Liver (tissue), 9 donors: ENCODE data around the gene TMEM167A. TPM values are rescaled to one million over a fixed set of nuclear protein-coding genes. Genes with fewer than 3 reads are reported as not detected.

ENCODE experiments used
- DNase-seq: peaks from one replicate; pipeline ENCODE4 v3.0.0-alpha.2; 2017; ENCODE audit warnings: low spot score
- H3K27ac ChIP-seq, 2 donors: one replicate each; pipeline ENCODE4 v1.7.0; 2013; ENCODE audit warnings: inconsistent platforms in 2 of 2, low read length in 2 of 2, control low read depth in 1 of 2, low read depth in 1 of 2, mild to moderate bottlenecking in 1 of 2
- H3K27me3 ChIP-seq, 4 donors: one replicate each; pipeline versions ENCODE4 v1.6.1 to v1.7.0; 2013; ENCODE audit warnings: low read length in 3 of 4, inconsistent platforms in 1 of 4, mild to moderate bottlenecking in 1 of 4, moderate library complexity in 1 of 4; ENCODE audit not compliant: control insufficient read depth in 4 of 4, insufficient read depth in 4 of 4
- H3K36me3 ChIP-seq, 4 donors: one replicate each; pipeline versions ENCODE4 v1.6.1 to v1.7.0; 2013; ENCODE audit warnings: low read length in 3 of 4, mild to moderate bottlenecking in 3 of 4, low read depth in 1 of 4, moderate library complexity in 1 of 4; ENCODE audit not compliant: control insufficient read depth in 4 of 4, insufficient read depth in 3 of 4
- H3K4me1 ChIP-seq, 4 donors: one replicate each; pipeline versions ENCODE4 v1.6.1 to v1.7.0; 2013; ENCODE audit warnings: low read length in 3 of 4, mild to moderate bottlenecking in 3 of 4, moderate library complexity in 1 of 4; ENCODE audit not compliant: control insufficient read depth in 4 of 4, insufficient read depth in 4 of 4
- H3K4me3 ChIP-seq, 3 donors: one replicate each; pipeline versions ENCODE4 v1.6.1 to v1.7.0; 2013; ENCODE audit warnings: low read length in 3 of 3, control low read depth in 1 of 3, low read depth in 1 of 3, mild to moderate bottlenecking in 1 of 3
- H3K9ac ChIP-seq, 2 donors: one replicate each; pipeline ENCODE4 v1.7.0; 2013; ENCODE audit warnings: low read length in 2 of 2, mild to moderate bottlenecking in 2 of 2, moderate library complexity in 2 of 2, control low read depth in 1 of 2, low read depth in 1 of 2
- H3K9me3 ChIP-seq, 4 donors: one replicate each; pipeline versions ENCODE4 v1.6.1 to v1.7.0; 2013; ENCODE audit warnings: low read length in 3 of 4; ENCODE audit not compliant: control insufficient read depth in 4 of 4
- EGR1 ChIP-seq, 2 donors: IDR thresholded peaks; 2 replicates each; pipeline ENCODE4 v1.6.1; 2016 to 2018; ENCODE audit warnings: antibody characterized with exemption in 2 of 2, low read depth in 2 of 2
- FOXA1 ChIP-seq: IDR thresholded peaks from 2 replicates; pipeline ENCODE4 v1.6.1; 2016; ENCODE audit warnings: antibody characterized with exemption
- FOXA2 ChIP-seq: IDR thresholded peaks from 2 replicates; pipeline ENCODE4 v1.6.1; 2016; ENCODE audit warnings: antibody characterized with exemption
- GABPA ChIP-seq, 2 donors: IDR thresholded peaks in 1 of 2; conservative IDR thresholded peaks in 1 of 2; 2 replicates each; pipeline ENCODE4 v1.6.1; 2016; ENCODE audit warnings: antibody characterized with exemption in 2 of 2, mild to moderate bottlenecking in 1 of 2, moderate library complexity in 1 of 2
- HNF4A ChIP-seq, 2 donors: conservative IDR thresholded peaks; 2 replicates each; pipeline ENCODE4 v1.6.1; 2016; ENCODE audit warnings: antibody characterized with exemption in 2 of 2, mild to moderate bottlenecking in 2 of 2
- HNF4G ChIP-seq: IDR thresholded peaks from 2 replicates; pipeline ENCODE4 v1.6.1; 2016; ENCODE audit warnings: antibody characterized with exemption
- NR2F2 ChIP-seq: IDR thresholded peaks from 2 replicates; pipeline ENCODE4 v1.6.1; 2016; ENCODE audit warnings: antibody characterized with exemption
- SP1 ChIP-seq: IDR thresholded peaks from 2 replicates; pipeline ENCODE4 v1.6.1; 2018; ENCODE audit warnings: antibody characterized with exemption, mild to moderate bottlenecking
- TAF1 ChIP-seq: conservative IDR thresholded peaks from 2 replicates; pipeline ENCODE4 v1.6.1; 2016; ENCODE audit warnings: antibody characterized with exemption, mild to moderate bottlenecking
- YY1 ChIP-seq: IDR thresholded peaks from 2 replicates; pipeline ENCODE4 v1.6.1; 2016; ENCODE audit warnings: antibody characterized with exemption, mild to moderate bottlenecking
- WGBS: extraction: QIAGEN DNeasy Blood & Tissue Kit; methylation state at CpG from one replicate; pipeline ENCODE4 v1.1.7; 2013; 5-methylcytosine and 5-hydroxymethylcytosine counted together
- polyA plus RNA-seq, 2 donors: library from polyadenylated mRNA; stranded (reverse) in 1 of 2; unstranded in 1 of 2; fragments of 200-250 nt in 1 of 2; fragments of >200 nt in 1 of 2; fragmentation: Nextera tagmentation in 1 of 2; extraction: Ambion mirVana in 1 of 2; gene quantifications; one replicate each; pipeline versions ENCODE4 v1.2.1 to v1.2.3, GENCODE V29; 2013 to 2015
- total RNA-seq, 2 donors: library from RNA; depleted of rRNA; stranded (reverse); fragments of >200 nt; gene quantifications; one replicate each; pipeline ENCODE4 v1.2.3, GENCODE V29; 2014
- TF ChIP-seq, protein P1 (sequence below): IDR thresholded peaks from 2 replicates; pipeline ENCODE4 v1.6.1; 2016; ENCODE audit warnings: antibody characterized with exemption
- TF ChIP-seq, protein P2 (sequence below): IDR thresholded peaks from 2 replicates; pipeline ENCODE4 v1.6.1; 2016; ENCODE audit warnings: antibody characterized with exemption, mild to moderate bottlenecking
- TF ChIP-seq, protein P3 (sequence below): fragments of 150-350 bp; IDR thresholded peaks from 2 replicates; pipeline ENCODE4 v1.5.1; 2017; ENCODE audit warnings: improper control_type of control experiment, low read depth, low read length; ENCODE audit not compliant: missing input control
- TF ChIP-seq, protein P4 (sequence below): IDR thresholded peaks from 2 replicates; pipeline ENCODE4 v1.6.1; 2016; ENCODE audit warnings: antibody characterized with exemption
- donor health status: healthy.
- donor health status: healthy.
- donor health status: healthy.
- donor health status: healthy.
- donor health status: healthy.

Gene TMEM167A
- total and polyA plus RNA-seq, 4 donors: 27.0 to 55.2 (median 37.1) TPM

DNA sequence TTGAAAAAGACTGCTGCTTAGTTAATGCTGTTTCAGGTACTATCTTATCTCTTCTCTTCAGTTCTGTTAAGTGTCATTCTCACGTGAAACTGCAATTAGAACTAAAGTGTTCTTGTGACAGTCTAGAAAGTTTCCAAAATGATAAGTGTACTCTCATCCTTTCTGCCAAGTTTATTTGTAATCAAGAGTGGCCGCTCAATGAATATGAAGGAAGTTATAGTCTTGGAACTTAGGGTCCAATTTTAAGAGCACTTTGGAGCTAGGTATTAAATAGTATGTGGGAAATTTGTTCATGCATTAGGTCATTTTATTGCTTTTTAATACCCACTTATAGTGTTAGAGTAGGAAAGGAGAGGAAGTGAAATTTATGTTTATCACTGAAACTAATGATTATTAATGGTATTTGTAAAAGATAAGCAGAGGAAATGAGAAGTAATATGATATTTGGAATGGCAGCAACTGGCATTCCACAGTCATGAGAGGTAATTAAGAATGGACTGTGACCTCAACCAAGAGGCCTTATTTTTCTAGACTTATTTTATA lies 20.6 kb upstream of the TMEM167A start:
- TF ChIP-seq SP1: no peak
- TF ChIP-seq EGR1 (IDR thresholded peaks at IDR 0.05; ENCODE audit: low read depth in 2 of 2): no peak
- no peak for TF ChIP-seq HNF4A (conservative IDR thresholded peaks at IDR 0.05)
- TF ChIP-seq FOXA1: no peak
- TF ChIP-seq GABPA (IDR thresholded peaks at IDR 0.05 in 1 of 2, conservative IDR thresholded peaks at IDR 0.05 in 1 of 2): no peak
- TF ChIP-seq FOXA2: no peak
- no peak for TF ChIP-seq YY1
- TF ChIP-seq HNF4G: no peak
- TF ChIP-seq, protein P1, sequence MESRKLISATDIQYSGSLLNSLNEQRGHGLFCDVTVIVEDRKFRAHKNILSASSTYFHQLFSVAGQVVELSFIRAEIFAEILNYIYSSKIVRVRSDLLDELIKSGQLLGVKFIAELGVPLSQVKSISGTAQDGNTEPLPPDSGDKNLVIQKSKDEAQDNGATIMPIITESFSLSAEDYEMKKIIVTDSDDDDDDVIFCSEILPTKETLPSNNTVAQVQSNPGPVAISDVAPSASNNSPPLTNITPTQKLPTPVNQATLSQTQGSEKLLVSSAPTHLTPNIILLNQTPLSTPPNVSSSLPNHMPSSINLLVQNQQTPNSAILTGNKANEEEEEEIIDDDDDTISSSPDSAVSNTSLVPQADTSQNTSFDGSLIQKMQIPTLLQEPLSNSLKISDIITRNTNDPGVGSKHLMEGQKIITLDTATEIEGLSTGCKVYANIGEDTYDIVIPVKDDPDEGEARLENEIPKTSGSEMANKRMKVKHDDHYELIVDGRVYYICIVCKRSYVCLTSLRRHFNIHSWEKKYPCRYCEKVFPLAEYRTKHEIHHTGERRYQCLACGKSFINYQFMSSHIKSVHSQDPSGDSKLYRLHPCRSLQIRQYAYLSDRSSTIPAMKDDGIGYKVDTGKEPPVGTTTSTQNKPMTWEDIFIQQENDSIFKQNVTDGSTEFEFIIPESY: no peak
- TF ChIP-seq, protein P2, sequence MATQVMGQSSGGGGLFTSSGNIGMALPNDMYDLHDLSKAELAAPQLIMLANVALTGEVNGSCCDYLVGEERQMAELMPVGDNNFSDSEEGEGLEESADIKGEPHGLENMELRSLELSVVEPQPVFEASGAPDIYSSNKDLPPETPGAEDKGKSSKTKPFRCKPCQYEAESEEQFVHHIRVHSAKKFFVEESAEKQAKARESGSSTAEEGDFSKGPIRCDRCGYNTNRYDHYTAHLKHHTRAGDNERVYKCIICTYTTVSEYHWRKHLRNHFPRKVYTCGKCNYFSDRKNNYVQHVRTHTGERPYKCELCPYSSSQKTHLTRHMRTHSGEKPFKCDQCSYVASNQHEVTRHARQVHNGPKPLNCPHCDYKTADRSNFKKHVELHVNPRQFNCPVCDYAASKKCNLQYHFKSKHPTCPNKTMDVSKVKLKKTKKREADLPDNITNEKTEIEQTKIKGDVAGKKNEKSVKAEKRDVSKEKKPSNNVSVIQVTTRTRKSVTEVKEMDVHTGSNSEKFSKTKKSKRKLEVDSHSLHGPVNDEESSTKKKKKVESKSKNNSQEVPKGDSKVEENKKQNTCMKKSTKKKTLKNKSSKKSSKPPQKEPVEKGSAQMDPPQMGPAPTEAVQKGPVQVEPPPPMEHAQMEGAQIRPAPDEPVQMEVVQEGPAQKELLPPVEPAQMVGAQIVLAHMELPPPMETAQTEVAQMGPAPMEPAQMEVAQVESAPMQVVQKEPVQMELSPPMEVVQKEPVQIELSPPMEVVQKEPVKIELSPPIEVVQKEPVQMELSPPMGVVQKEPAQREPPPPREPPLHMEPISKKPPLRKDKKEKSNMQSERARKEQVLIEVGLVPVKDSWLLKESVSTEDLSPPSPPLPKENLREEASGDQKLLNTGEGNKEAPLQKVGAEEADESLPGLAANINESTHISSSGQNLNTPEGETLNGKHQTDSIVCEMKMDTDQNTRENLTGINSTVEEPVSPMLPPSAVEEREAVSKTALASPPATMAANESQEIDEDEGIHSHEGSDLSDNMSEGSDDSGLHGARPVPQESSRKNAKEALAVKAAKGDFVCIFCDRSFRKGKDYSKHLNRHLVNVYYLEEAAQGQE: no peak
- TF ChIP-seq, protein P3, sequence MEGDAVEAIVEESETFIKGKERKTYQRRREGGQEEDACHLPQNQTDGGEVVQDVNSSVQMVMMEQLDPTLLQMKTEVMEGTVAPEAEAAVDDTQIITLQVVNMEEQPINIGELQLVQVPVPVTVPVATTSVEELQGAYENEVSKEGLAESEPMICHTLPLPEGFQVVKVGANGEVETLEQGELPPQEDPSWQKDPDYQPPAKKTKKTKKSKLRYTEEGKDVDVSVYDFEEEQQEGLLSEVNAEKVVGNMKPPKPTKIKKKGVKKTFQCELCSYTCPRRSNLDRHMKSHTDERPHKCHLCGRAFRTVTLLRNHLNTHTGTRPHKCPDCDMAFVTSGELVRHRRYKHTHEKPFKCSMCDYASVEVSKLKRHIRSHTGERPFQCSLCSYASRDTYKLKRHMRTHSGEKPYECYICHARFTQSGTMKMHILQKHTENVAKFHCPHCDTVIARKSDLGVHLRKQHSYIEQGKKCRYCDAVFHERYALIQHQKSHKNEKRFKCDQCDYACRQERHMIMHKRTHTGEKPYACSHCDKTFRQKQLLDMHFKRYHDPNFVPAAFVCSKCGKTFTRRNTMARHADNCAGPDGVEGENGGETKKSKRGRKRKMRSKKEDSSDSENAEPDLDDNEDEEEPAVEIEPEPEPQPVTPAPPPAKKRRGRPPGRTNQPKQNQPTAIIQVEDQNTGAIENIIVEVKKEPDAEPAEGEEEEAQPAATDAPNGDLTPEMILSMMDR: no peak
- no peak for TF ChIP-seq TAF1
- 84% methylated on average over 2 of the region's 2 CpGs for WGBS
- Histone ChIP-seq H3K27me3 (no peaks in the 10 kb centered on the region), H3K9me3 (peaks cover 0 to 2% (median 0%) of the 10 kb centered on the region in 4 donors), H3K27ac (no peak overlapping the region), H3K4me1 (no peaks in the 10 kb centered on the region), H3K4me3 (no peak overlapping the region), H3K9ac (no peak overlapping the region), H3K36me3 (no peaks in the 10 kb centered on the region)
- DNase-seq: no peak

DNA sequence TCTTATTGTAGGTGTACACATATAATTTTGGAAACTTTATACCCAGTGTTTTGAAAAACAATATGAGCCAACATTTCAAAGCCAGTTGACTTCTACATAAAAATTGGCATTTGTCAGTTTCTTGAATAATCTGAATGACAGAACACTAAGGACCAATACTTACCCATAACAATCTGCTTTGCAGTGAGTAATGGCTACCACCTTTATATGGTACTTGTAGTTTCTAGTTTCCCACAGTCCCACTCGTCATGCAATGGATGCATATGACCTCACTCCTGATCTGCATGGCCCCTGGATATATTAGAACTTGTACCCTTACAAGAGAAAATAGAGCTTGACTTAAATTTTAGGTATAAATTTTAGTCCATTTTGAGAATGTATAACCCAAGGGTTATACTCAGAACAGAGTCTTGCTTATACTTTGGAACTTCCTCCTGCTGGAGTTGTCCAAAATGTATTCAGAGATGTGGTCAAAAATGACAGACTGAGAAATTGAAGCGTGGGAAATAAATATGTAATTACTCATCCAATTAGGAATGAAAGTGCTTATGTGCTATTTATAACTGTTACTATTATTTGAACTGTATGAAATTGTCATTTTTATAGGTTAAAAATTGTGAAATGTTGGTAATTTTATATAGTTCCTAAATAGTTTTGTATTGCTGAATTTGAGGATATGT lies 19.6 kb upstream of the TMEM167A start:
- H3K36me3 ChIP-seq: no peaks in the 10 kb centered on the region
- no peaks in the 10 kb centered on the region for H3K27me3 ChIP-seq
- TF ChIP-seq NR2F2: no peak
- TF ChIP-seq, protein P4, sequence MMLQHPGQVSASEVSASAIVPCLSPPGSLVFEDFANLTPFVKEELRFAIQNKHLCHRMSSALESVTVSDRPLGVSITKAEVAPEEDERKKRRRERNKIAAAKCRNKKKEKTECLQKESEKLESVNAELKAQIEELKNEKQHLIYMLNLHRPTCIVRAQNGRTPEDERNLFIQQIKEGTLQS: no peak
- no peak overlapping the region for H3K4me3 ChIP-seq
- H3K27ac ChIP-seq: no peak overlapping the region
- 92% methylated on average over 2 of the region's 2 CpGs for WGBS
- DNase-seq: no peak
- H3K9me3 ChIP-seq: peaks cover 0 to 2% (median 0%) of the 10 kb centered on the region in 4 donors
- no peaks in the 10 kb centered on the region for H3K4me1 ChIP-seq
- H3K9ac ChIP-seq: no peak overlapping the region
